Neuron (in vitro differentiated cells): ENCODE data around the gene PERCC1.

ENCODE experiments used
- H2AFZ ChIP-seq: one replicate; pipeline ENCODE4 v1.6.1; 2013; ENCODE audit warnings: low read depth, mild to moderate bottlenecking, inconsistent platforms, low read length, moderate library complexity
- H3K27me3 ChIP-seq: one replicate; pipeline ENCODE4 v1.6.1; 2013; ENCODE audit warnings: low read length; ENCODE audit not compliant: insufficient read depth
- H3K36me3 ChIP-seq: one replicate; pipeline ENCODE4 v1.6.1; 2013; ENCODE audit warnings: low read length; ENCODE audit not compliant: insufficient read depth
- H3K4me1 ChIP-seq: one replicate; pipeline ENCODE4 v1.6.1; 2013; ENCODE audit warnings: low read length; ENCODE audit not compliant: insufficient read depth
- H3K4me3 ChIP-seq: 2 replicates; pipeline ENCODE4 v1.5.1; 2013; ENCODE audit warnings: mild to moderate bottlenecking, low read length, moderate library complexity
- H3K9me3 ChIP-seq: one replicate; pipeline ENCODE4 v1.6.1; 2013; ENCODE audit warnings: low read length

PERCC1 gene

GRCh38 chr16:1451702-1452392 lies 21.0 kb downstream of the PERCC1 start:
- Histone ChIP-seq H3K9me3 (no peaks in the 10 kb centered on the region), H3K27me3 (no peaks in the 10 kb centered on the region), H3K4me3 (no peak overlapping the region), H2AFZ (no peak overlapping the region), H3K36me3 (peaks cover 68% of the 10 kb centered on the region), H3K4me1 (no peaks in the 10 kb centered on the region)

- Histone ChIP-seq H3K36me3 (peaks cover 69% of the 10 kb centered on the region), H3K4me3 (no peak overlapping the region), H3K9me3 (no peaks in the 10 kb centered on the region), H3K4me1 (no peaks in the 10 kb centered on the region), H3K27me3 (no peaks in the 10 kb centered on the region), H2AFZ (no peak overlapping the region)
These were observed 21.7 kb downstream of the PERCC1 start for GRCh38 chr16:1452530-1452929.

DNA sequence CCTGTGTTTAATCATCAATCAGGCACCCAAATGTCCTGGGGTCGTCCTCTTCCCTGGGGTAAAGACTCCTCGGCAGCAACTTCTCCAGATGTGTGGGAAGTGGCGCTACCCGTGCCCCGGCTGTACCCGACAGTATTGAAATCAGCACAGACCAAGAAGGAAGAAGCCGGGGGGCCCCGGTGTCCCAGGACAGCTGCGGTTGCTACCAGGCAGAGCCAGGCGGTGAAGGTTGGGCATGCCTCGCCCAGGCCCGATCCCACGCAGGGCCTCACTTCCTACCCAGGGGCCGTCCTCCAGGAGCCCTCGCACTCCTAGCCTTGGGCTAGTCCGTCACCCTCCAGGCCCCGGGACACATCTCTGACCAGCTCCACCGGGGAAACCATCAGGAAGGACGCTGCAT lies 22.4 kb downstream of the PERCC1 start:
- Histone ChIP-seq H2AFZ (no peak overlapping the region), H3K36me3 (peaks cover 61% of the 10 kb centered on the region), H3K9me3 (no peaks in the 10 kb centered on the region), H3K4me1 (no peaks in the 10 kb centered on the region), H3K27me3 (no peaks in the 10 kb centered on the region), H3K4me3 (no peak overlapping the region)

DNA sequence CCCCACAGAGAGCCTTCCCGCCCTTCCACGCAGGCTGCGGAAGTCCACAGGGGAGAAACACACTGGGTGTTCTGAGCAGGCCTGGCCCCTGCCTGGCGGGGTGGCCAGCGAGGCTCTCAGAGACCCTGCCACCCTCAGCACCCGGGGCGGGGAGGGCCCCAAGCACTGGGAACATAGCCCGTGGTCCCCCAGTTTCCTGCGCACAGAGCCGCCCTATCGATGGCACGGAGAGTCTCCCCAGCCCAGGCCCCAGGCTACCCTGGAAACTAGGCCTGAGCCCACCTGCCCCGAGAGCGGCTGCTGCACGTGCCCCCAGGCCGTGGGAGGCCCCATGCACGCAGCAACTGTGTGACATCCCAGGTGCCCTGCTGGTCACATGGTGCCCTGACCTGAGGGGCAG lies 23.7 kb downstream of the PERCC1 start:
- H3K27me3 ChIP-seq: no peaks in the 10 kb centered on the region
- H3K36me3 ChIP-seq: peaks cover 62% of the 10 kb centered on the region
- H2AFZ ChIP-seq: no peak overlapping the region
- no peaks in the 10 kb centered on the region for H3K9me3 ChIP-seq
- H3K4me3 ChIP-seq: no peak overlapping the region
- H3K4me1 ChIP-seq: no peaks in the 10 kb centered on the region

GRCh38 chr16:1455190-1456171 lies 24.6 kb downstream of the PERCC1 start:
- Histone ChIP-seq H3K36me3 (peaks cover 59% of the 10 kb centered on the region), H2AFZ (no peak overlapping the region), H3K4me1 (no peaks in the 10 kb centered on the region), H3K27me3 (no peaks in the 10 kb centered on the region), H3K9me3 (no peaks in the 10 kb centered on the region), H3K4me3 (no peak overlapping the region)

GRCh38 chr16:1456951-1457350 lies 26.1 kb downstream of the PERCC1 start:
- H3K9me3 ChIP-seq: no peaks in the 10 kb centered on the region
- H2AFZ ChIP-seq: no peak overlapping the region
- H3K4me1 ChIP-seq: no peaks in the 10 kb centered on the region
- peaks cover 59% of the 10 kb centered on the region for H3K36me3 ChIP-seq
- H3K4me3 ChIP-seq: no peak overlapping the region
- H3K27me3 ChIP-seq: no peaks in the 10 kb centered on the region

GRCh38 chr16:1457489-1458245 lies 26.8 kb downstream of the PERCC1 start:
- H3K4me1 ChIP-seq: no peaks in the 10 kb centered on the region

DNA sequence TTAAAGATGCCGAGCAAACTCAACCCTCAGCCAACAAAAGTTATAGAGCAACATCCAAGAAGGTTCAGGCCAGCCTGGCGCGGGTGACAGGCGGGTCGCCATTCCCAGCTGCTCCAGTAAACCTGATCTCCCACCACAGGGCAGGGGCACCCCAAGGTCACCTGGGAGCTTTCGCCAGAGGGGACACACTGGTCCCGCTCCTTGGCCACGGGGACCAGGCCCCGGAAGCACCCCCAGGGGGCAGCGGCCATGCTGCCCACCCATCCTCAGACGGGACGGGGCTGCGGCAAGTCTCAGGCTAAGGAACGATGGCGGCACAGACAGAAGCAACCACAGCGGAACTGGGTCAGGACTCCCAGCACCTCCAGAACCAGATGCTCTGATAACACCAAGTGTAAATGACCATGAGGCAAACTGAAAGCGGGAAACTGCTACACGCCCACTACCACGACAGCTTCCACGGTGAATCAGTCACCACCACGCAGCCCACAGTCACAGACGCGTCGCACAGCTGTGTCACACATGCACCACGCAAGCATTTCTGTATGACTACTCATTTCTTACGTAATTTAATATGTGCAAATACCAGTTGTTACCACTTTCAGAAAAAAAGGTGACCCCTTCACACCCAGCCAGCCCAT lies 27.6 kb downstream of the PERCC1 start:
- Histone ChIP-seq H3K9me3 (no peaks in the 10 kb centered on the region), H3K4me1 (no peaks in the 10 kb centered on the region), H3K4me3 (no peak overlapping the region), H3K27me3 (no peaks in the 10 kb centered on the region), H3K36me3 (peaks cover 59% of the 10 kb centered on the region), H2AFZ (no peak overlapping the region)

More at GRCh38 chr16:1457489-1458245, 26.8 kb downstream of the PERCC1 start:
- Histone ChIP-seq H3K36me3 (peaks cover 56% of the 10 kb centered on the region), H3K9me3 (no peaks in the 10 kb centered on the region), H2AFZ (no peak overlapping the region), H3K4me3 (no peak overlapping the region), H3K27me3 (no peaks in the 10 kb centered on the region)

DNA sequence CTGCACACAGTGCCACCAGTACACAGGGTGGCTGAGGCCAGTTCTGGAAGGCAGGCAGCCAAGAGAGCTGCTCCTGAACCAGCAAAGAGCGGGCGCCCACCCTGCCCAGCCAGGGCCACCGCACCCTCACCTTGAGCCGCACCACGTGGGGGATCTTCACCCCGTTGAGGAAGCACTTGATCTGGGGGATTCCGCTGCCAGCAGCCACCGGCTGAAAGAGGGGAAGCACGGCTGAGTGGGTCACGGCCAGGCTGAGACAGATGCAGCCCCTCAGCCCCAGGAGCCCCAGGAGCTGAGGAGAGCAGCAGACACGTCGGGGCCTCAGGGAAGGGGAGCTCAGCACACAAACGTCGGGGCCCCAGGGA lies 28.1 kb downstream of the PERCC1 start:
- no peaks in the 10 kb centered on the region for H3K27me3 ChIP-seq
- H3K9me3 ChIP-seq: no peaks in the 10 kb centered on the region
- H2AFZ ChIP-seq: no peak overlapping the region
- H3K36me3 ChIP-seq: peaks cover 55% of the 10 kb centered on the region
- H3K4me3 ChIP-seq: no peak overlapping the region
- H3K4me1 ChIP-seq: no peaks in the 10 kb centered on the region

DNA sequence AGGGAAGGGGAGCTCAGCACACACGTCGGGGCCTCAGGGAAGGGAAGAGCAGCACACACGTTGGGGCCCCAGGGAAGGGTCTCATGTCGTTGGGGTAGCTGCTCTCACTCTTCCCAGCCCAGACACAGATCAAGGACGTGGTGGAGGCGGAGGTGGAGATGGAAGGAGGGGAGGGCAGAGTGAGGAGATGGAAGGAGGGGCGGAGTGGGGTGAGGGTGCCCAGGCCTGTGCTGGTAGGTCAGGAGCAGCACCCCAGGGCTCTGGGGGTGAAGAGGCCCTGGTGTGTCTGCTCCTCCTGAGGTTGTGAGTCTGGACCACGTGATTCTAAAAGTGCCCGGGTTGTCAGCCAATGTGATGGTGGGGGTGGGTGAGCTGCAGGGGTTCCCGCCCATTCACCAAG lies 29.1 kb downstream of the PERCC1 start:
- Histone ChIP-seq H3K36me3 (peaks cover 45% of the 10 kb centered on the region), H2AFZ (no peak overlapping the region), H3K9me3 (no peaks in the 10 kb centered on the region), H3K27me3 (no peaks in the 10 kb centered on the region), H3K4me1 (no peaks in the 10 kb centered on the region), H3K4me3 (no peak overlapping the region)

DNA sequence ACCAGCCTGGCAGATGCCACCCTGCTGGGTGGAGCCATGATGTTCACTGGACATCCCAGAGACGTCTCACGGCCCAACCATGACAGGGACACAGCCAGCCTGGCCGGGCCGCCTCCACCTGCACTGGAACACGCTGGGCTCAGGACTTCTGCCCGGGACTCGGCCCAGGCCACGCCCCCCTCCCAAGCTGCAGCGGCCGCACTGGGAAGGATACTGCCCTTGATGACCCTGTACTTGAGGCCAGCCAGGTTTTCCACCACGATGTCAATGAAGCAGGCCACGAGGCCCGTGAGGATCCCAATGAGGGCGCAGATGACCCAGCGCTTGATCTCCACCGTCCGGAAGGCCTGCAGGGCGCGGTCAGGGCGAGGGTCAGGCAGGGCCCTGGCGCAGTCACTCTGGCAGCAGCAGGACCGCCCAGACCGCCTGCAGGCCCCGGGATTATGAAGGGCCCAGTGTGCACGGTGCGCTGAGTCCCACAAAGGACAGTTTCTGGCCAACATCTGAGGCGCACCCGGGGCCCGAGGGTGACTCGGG lies 29.8 kb downstream of the PERCC1 start:
- no peak overlapping the region for H3K4me3 ChIP-seq
- H2AFZ ChIP-seq: no peak overlapping the region
- no peaks in the 10 kb centered on the region for H3K9me3 ChIP-seq
- peaks cover 38% of the 10 kb centered on the region for H3K36me3 ChIP-seq
- H3K27me3 ChIP-seq: no peaks in the 10 kb centered on the region
- no peaks in the 10 kb centered on the region for H3K4me1 ChIP-seq

DNA sequence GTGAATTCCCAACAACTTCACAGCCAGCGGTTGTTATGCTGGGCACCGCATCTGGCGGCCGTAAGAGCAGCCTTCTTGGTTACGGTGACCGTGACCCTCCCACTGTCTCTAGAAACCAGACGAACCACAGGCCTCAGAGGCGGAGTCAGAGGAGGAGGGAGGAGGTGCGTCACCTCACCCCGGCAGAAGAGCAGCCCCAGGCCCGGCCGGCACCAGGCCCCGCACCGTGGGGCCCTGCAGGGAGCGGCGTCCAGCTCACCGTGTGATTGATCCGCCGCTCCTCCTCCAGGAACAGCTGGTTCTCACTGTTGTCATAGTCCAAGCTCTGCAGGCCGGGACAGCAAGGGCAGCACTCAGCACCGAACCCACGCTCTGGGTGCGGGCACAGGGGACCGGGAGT lies 30.3 kb downstream of the PERCC1 start:
- Histone ChIP-seq H2AFZ (no peak overlapping the region), H3K27me3 (no peaks in the 10 kb centered on the region), H3K4me3 (no peak overlapping the region), H3K4me1 (no peaks in the 10 kb centered on the region), H3K9me3 (no peaks in the 10 kb centered on the region), H3K36me3 (peaks cover 34% of the 10 kb centered on the region)
